ENCODE measurements around the gene CTAG2. TPM values are rescaled to one million over a fixed set of nuclear protein-coding genes. Genes with fewer than 3 reads are reported as not detected.

The CTAG2 gene
- total RNA-seq: not detected in 2 replicates

GRCh38 chrX:154653413-154653812, at the start of gene CTAG2:
CTAG2 (minus strand) TSS chrX:154653579; CDS start chrX:154653515, 64 bp downstream.

GRCh38 chrX:154619182-154619581, 34.2 kb downstream of the CTAG2 start, which contains the start of gene CTAG1B:
CTAG1B (minus strand) TSS chrX:154619282; CDS start chrX:154619218, 64 bp downstream.

Other genes with a start within 250 kb of the CTAG2 start
- gene DNASE1L1, start 244.3 kb downstream of the CTAG2 start, total RNA-seq: 98.5 and 178 TPM in 2 replicates
- 15.4 and 26.4 TPM in 2 replicates for gene TAFAZZIN, start 242.0 kb downstream of the CTAG2 start, total RNA-seq
- 145 and 172 TPM in 2 replicates for gene ATP6AP1, start 224.9 kb downstream of the CTAG2 start, total RNA-seq
- gene GDI1, start 216.4 kb downstream of the CTAG2 start, total RNA-seq: 96.4 and 118 TPM in 2 replicates
- gene FAM50A, start 209.4 kb downstream of the CTAG2 start, total RNA-seq: 59.5 and 85.8 TPM in 2 replicates
- 58.3 and 68.4 TPM in 2 replicates for gene PLXNA3, start 195.3 kb downstream of the CTAG2 start, total RNA-seq
- gene LAGE3, start 174.3 kb downstream of the CTAG2 start, total RNA-seq: 16.6 and 20.3 TPM in 2 replicates
- gene UBL4A, start 167.0 kb downstream of the CTAG2 start, total RNA-seq: 40.3 and 61.6 TPM in 2 replicates
- 37.0 and 46.7 TPM in 2 replicates for gene SLC10A3, start 162.9 kb downstream of the CTAG2 start, total RNA-seq
- 43.3 and 52.2 TPM in 2 replicates for gene FAM3A, start 137.3 kb downstream of the CTAG2 start, total RNA-seq
- gene G6PD, start 106.7 kb downstream of the CTAG2 start, total RNA-seq: 109 and 142 TPM in 2 replicates
- gene IKBKG, start 106.0 kb downstream of the CTAG2 start, total RNA-seq: 12.3 and 16.7 TPM in 2 replicates
- gene CTAG1A, start 68.4 kb downstream of the CTAG2 start, total RNA-seq: not detected in 2 replicates
- gene CTAG1B, start 34.3 kb downstream of the CTAG2 start, total RNA-seq: not detected in 2 replicates
- 2.7 and 5.4 TPM in 2 replicates for gene GAB3, start 97.5 kb upstream of the CTAG2 start, total RNA-seq
- gene DKC1, start 109.3 kb upstream of the CTAG2 start, total RNA-seq: 26.2 and 36.0 TPM in 2 replicates
- 15.9 and 16.4 TPM in 2 replicates for gene MPP1, start 151.9 kb upstream of the CTAG2 start, total RNA-seq
- not detected in 2 replicates for gene SMIM9, start 181.1 kb upstream of the CTAG2 start, total RNA-seq
- 4.8 and 6.7 TPM in 2 replicates for gene F8A1, start 232.8 kb upstream of the CTAG2 start, total RNA-seq